GM21423 (cell line): ENCODE measurements around the gene APOB.
"Not testable (repeated sequence)": the region's sequence is repeated elsewhere in the genome, so short reads cannot be mapped to it uniquely, and the experiment has no call there.

Experiments used
- ATAC-seq: cut with Tn5 transposase; IDR thresholded peaks from one replicate; pipeline ENCODE4 v1.9.1; 2021; ENCODE audit warnings: mild to moderate bottlenecking, moderate library complexity; ENCODE audit not compliant: unreplicated experiment

The APOB gene

DNA sequence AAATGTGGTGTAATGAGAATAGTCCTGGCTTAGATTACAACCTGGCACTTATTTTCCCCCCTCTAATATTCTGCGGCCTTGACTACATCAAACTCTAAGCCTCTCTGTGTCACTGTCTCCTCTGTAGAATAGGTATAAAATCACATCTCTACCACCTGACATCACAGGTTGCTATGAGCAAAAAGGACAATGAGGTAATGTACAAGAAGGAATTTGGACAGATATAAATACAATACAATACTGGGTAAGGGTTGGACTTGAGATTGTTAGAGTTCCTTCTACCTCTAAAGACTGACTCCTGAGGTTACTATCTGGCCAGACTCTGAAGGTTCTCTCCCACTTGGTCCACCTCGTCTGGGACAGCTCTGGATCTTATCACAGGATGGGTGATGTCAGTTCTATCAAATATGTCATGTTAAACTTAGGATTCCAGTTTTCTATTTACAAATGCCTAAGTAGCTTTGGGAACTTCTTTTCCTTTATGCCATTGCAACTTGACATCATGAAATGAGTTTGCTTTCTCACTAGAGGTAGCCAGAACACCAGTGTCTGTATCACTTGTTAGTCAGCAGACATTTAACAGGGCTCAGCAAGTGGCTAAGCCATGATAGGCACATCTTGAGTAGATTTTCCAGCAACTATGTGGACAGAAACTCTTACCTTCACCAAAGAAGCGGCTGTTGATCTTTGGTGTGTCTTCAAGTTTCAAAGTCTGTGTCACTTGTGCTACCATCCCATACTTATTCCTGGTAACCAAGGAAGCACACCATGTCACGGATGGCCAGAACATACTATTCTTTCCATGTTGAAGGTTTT is 9.5 kb downstream of the APOB start:
- ATAC-seq, result no peak

DNA sequence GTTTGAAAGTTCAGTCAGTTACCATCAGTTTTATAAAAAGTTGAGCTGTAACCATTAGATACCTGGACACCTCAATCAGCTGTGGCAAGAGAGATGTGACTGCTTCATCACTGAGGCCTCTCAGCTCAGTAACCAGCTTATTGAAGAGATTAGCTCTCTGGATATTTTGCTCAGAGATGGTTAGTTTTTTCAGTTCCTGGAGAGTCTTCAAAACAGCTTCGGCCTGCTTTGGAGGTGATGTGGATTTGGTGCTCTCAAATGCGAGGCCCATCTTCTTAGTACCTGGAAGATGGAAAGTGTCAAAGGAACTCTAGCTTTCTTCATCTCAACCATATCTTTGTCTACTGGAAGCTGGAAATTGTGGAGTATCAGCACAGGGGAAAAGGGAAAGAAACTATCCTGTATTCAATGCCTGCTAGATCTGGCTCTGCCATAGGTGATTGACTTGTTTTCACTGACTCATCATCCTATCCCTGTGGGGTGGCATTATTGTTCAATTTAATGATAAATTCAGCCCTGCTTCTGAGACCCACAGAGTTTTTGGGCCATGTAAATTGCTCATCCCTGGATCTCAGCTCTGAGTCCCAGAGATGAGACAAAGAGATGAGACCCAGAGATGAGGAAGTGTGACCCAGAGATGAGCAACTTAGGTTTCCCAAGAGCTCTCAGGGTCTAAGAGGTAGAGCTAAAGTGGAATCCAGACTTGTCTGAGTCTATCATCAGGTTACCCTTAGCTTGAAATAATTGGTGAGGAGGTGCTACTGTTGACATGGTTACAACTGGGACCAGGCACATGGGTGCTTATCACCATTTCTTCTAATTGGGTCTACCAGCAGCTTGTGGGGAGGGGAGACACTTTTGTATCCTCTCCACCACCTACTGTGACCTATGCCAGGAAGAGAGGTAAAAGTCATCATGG is 10.4 kb downstream of the APOB start:
- no peak for ATAC-seq

DNA sequence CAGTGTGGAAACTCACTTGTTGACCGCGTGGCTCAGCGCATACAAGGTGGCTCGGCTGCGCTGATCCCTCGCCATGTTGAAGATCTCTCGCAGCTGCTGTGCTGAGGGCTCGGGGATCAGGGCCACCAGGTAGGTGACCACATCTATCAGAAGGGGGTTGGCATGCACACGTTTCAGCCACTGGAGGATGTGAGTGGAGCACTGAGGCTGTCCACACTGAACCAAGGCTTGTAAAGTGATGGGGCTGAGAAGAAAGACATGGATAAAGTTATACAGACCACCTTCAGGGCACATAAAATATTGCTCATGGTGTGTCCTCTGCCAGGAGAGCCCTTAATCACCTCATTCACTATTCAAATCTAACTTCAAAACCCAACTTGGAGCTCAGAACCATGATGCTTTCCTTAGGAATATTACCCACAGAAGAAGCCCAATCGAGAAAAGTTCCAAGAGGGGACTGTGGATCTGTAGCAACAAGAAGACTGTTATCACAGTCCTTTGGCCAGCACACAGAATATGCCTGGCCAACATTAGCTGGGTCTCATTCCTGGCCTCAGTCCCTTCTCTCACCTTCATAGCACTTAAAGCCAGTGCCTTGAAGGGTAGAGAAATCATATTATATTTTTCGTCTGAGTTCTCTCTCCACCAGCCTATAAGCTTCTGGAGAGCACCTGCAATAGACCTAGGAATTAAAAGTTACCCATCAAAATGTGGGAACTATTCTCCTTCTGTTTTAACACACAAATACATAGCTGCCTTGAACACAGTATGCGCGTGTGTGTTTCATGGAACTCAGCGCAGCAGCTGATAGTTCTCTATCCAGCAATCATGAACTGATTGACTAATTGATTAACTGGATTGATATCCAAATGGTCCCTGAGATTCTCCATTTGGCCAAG is 11.3 kb downstream of the APOB start:
- ATAC-seq, result no peak

DNA sequence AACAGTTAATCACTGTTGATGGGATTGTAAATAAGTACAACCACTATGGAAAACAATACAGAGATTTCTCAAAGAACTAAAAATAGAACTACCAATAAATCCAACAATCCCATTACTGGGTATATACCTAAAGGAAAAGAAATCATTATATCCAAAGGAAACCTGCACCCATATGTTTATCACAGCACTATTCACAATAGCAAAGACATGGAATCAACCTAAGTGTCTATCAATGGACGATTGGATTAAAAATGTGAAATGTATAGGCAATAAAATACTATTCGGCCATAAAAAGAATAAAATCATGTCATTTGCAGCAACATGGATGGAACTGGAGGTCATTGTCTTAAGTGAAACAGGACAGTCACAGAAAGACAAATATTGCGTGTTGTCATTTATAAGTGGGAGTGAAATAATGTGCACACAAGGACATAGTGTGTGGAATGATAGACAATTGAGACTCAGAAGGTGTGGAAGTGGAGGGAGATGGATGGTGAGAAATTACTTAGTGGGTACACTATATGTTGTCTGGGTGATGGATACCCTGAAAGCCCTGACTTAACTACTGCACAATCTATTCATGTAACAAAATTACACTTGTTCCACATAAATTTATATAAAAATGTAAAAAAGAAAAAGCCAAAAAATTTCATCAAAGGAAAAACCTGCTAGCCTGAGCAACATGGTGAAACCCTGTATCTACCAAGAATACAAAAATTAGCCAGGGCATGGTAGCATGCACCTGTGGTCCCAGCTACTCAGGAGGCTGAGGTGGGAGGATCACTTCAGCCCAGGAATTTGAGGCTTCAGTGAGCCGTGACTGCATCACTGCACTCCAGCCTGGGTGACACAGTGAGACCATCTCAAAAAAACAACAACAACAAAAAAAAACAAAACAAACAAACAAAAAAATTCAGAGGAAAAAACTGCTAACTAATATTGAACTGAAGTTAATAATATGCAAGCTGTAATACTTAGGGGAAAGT is 12.6 kb downstream of the APOB start:
- ATAC-seq, result no peak

DNA sequence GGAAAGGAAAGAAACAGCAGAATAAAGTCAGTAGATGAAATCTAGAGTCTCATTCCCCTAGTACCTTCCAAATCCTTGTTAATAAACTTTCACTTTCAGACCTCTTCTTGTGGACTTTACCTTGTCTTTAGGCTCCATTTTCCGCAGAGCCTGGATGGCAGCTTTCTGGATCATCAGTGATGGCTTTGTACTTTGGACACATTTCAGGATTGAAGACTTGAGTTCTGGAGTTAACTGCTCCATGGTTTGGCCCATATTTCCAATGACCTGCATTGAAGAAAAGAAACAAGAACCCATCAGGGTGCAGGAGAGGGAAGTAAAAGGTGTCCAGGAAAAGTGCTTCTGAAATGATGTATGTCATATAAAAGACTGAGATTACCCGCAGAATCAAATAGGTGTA is 14.4 kb downstream of the APOB start:
- no peak for ATAC-seq

DNA sequence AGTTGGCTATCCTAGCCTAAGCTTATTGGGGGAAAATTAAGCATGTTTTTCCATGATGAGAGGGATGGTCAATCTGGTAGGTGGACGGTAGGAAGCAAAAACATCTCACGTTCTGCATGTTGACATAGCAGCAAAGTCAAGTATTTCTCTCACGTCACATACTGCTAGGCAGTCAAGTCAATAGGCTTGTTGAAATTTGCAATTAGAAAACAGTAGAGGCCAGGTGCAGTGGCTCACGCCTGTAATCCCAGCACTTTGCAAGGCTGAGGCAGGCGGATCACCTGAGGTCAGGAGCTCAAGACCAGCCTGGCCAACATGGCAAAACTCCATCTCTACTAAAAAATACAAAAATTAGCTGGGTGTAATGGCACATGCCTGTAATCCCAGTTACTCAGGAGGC is 14.9 kb downstream of the APOB start:
- not testable (repeated sequence) for ATAC-seq

GRCh38 chr2:21028021-21028947 is 15.6 kb downstream of the APOB start:
- no peak for ATAC-seq

DNA sequence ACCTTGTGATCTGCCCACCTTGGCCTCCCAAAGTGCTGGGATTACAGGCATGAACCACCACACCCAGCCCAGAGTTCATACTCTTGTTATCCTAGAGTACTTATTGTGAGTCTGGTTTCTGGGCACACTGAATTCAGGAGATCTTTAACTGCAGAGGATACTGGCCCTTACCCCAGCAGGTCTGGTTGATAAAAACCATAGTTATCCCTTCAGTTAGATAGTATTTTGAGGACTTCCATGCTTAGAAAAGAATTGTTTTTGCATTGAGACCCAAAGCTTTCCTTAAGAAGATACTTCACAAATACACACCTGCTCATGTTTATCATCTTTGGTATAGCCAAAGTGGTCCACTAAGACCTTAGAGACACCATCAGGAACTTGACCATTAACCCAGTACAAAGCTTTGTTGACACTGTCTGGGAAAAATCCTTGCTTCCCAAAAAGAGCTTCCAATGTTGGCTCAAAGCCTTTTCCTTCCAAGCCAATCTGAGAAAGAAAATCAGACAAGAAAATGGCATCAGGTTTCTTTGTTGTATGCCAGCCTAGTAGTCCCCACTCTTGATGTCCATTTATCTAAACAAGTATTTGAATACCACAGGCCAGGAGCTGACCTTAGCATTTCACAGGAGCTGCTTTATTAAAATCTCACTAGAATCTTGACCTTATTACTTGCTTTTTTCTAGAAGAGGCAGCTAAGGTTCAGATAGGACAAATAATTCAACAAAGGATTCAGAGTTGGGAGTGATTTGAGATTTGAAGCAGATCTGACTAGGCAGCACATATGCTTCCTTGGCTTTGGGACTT is 17.2 kb downstream of the APOB start:
- no peak for ATAC-seq

- ATAC-seq, result no peak
These were observed 18.0 kb downstream of the APOB start for GRCh38 chr2:21025690-21026478.

DNA sequence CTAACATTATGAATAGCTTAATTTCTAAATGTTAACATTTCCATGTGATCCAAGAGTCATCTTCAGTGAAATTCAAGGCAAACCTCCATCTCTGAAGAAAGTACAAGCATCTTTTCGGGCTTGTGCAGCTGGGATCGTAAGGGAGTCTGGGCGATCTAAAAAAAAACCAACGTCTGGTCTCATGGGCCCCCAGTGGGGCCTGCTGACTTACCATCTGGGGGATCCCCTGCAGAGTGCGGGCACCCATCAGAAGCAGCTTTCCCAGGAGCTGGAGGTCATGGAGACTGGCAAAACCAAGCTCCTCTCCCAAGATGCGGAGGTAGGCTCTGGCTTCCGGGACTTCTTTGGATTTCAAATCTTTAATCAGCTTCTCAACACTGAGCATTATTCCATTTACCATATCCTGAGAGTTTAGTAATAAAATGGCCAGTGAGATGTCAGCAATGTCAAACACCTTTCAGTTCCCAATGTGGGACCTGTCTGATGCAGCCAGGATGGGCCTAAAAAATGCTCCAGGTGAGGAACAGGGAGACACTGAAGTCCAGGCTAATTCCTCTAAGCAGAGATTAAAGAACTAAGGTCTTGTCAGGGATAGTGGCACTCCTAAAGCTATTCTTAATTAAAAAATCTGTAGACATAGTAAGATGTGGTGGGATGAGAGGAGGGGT is 19.0 kb downstream of the APOB start:
- no peak for ATAC-seq

- ATAC-seq, result no peak
These were observed 19.7 kb downstream of the APOB start for GRCh38 chr2:21024198-21024597.

DNA sequence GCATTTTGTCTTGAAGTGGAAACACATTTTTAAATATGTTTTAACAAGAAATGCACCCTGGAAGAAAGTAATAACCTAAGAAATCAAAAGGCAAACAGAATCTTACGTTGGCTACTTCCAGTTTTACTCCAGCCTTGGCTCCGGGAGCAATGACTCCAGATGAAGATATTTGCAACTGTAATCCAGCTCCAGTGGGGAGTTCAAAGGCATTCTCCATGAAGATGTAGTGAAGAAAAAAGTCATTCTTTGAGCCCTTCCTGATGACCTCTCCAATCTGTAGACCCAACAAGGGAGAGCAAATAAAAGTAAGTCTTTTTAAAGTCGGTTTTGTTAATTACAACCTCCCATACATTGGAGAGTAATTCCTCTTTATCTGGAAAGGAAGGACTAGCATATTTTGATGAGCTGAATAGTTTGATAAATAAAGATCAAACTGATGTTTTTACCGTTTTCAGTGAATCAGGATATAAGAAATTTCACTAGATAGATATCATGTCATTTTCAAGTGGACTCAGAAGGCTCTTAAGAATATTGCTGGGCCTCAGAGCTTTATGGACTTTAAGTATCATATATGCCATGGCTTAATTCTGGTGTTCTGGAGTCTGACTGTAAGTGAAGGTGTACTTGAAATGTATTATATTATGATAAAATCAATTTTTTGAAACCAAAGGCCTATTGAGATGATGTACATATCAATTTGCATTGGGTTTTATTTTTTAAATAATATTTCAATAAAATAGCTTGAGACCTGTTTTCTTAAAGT is 20.3 kb downstream of the APOB start:
- no peak for ATAC-seq

- ATAC-seq, result no peak
These were observed 21.0 kb downstream of the APOB start for GRCh38 chr2:21022792-21023367.

- ATAC-seq, result no peak
These were observed 22.4 kb downstream of the APOB start for GRCh38 chr2:21021430-21021829.

- no peak for ATAC-seq
These were observed 23.1 kb downstream of the APOB start for GRCh38 chr2:21020668-21021288.
